TTC549 (cell line): ENCODE results near the gene SHQ1.
"Not testable (repeated sequence)": the region's sequence is repeated elsewhere in the genome, so short reads cannot be mapped to it uniquely, and the experiment has no call there.

Experiments
- FAIRE-seq: peaks from 2 replicates; lab custom pipeline; 2012; peaks lifted over from hg19 to GRCh38; lab: Jason Lieb, UNC

Gene SHQ1

GRCh38 chr3:72798552-72799195 lies 49.6 kb downstream of the SHQ1 start:
- FAIRE-seq: no peak

DNA sequence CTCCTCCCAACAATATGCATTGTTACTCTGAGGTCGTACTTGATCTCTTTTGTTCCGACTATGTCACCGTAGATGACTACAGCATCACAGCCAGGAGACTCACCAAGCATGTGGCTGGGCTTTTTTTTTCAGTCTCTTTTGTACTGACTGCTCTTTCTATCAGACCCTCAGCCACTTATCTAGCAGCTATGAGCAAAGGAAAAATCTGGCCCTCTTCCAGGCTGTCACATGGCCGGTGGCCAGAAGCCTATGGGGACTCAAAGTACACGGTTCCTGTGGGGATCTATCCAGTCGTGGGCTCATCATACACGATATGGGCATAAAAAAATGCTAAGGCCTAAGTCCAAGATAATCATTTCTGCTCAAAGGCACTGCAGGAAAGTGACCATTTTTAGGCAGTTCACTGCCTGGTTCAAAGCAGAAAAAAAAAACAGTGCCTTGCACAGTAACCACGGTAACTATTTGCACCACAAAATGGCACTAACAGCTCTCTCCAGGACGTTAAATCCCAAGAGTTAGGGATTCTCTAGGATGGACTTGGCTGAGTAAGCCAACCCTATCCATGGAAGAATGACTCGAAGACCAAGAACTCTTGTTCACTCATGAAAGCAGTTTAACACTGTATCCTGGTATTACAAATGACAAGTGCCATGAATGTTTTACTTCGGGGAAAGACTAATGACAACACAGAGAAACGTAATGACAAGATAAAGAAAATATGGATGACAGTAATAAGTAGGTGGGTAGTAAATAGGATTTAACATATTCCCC lies 50.3 kb downstream of the SHQ1 start:
- FAIRE-seq: no peak

DNA sequence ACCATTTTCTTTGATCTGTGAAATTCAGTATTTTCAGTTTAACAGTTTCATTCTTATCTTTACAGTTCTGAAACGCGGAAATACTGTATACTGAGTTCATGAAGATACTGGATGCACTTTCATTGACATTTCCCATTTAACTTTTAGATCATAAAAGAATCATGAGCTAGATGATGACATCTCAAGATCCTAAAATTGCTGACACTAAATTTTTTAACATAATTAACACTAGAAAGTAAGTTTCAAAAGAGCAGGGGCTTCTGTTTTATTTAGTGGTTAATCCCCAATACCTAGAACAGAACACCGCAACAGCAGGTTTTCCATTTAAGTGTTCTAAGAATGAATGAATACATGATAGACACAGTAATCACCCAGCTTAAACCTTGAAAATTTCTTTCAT lies 54.2 kb downstream of the SHQ1 start:
- no peak for FAIRE-seq

GRCh38 chr3:72791161-72791560 lies 57.1 kb downstream of the SHQ1 start:
- FAIRE-seq: no peak

- FAIRE-seq: no peak
Observed at GRCh38 chr3:72789786-72790185, 58.5 kb downstream of the SHQ1 start.

DNA sequence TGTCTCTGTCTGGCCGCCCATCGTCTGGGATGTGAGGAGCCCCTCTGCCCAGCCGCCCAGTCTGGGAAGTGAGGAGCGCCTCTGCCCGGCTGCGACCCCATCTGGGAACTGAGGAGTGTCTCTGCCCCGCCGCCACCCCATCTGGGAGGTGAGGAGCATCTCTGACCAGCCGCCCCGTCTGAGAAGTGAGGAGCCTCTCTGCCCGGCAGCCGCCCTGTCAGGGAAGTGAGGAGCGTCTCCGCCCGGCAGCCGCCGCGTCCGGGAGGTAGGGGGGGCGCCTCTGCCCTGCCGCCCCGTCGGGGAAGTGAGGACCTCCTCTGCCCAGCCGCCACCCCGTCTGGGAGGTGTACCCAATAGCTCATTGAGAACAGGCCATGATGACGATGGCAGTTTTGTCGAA lies 60.0 kb downstream of the SHQ1 start:
- FAIRE-seq: not testable (repeated sequence)

- FAIRE-seq: no peak
Observed at GRCh38 chr3:72786668-72787067, 61.6 kb downstream of the SHQ1 start.

- no peak for FAIRE-seq
Observed at GRCh38 chr3:72784226-72784625, 64.0 kb downstream of the SHQ1 start.

GRCh38 chr3:72782521-72782920 lies 65.7 kb downstream of the SHQ1 start:
- no peak for FAIRE-seq

GRCh38 chr3:72769758-72770540 lies 78.3 kb downstream of the SHQ1 start:
- no peak for FAIRE-seq

GRCh38 chr3:72768936-72769335 lies 79.3 kb downstream of the SHQ1 start:
- FAIRE-seq: no peak

DNA sequence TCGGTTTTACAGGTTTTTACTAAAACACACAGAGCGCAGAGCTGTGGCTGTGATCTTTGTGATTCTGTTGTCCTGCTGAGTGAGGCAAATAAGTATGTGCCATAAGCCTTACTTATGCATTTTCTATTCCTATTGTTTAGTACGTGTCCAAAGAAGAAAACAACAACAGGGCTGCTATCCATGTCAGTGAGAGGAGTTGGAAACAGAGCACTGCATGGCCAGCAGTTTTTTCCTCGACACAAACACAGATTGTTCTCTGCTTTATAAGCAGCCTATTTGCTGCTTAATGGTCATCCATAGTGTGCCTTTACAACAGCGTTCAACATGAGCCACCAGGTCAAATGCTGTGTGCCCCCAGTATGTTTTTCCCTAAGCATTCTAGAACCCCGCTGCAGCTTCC lies 79.8 kb downstream of the SHQ1 start:
- no peak for FAIRE-seq

DNA sequence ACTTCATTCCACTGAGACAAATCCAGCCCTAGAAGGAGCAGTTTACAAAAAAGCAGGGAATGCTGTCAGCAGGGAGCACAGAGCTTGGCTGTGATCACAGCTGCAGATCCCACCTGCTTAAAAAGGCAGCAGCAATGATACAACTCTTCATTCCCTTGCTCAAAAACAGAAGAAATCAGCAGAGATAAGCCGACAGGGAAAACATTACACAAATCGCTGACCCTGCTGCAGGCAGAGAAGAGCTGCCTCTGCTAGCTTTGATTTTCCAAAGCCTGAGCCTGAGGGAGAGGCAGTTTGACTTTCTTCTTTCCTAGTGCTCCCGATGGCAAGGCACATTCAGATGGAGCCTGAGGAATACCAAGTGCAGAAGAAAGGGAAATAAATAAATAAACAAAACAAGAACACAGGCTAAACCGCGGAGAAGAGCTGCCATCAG lies 80.2 kb downstream of the SHQ1 start:
- no peak for FAIRE-seq

GRCh38 chr3:72766866-72767265 lies 81.4 kb downstream of the SHQ1 start:
- FAIRE-seq: no peak

DNA sequence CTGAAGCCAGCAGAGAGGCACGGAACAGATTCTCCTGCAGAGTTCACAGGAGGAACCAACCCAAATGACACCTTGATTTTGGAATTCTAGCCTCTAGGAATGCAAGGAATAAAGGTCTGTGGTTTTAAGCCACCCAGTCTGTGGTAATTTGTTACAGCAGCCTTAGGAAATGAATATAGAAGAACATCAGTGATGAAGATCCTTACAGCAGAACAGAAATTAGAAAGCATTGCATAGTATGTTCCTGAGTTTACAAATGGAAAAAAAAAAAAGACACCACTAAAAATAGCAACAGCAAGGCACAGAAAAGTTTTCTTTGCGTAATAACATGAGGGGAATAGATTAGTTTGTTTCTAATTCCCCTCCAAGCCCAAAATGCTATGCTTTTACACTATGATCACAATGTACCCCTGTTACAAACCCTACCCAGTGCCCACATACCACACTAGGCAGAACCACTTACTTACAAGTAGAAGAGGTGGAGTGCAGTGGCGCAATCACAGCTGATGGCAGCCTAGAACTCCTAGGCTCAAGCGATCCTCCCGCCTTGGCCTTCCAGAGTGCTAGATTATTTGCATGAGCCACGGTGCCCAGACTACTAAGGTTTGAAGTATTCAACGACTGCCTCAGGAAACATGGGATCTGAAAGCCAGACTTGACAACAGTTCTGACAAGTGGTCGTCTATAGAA lies 84.3 kb downstream of the SHQ1 start:
- no peak for FAIRE-seq

DNA sequence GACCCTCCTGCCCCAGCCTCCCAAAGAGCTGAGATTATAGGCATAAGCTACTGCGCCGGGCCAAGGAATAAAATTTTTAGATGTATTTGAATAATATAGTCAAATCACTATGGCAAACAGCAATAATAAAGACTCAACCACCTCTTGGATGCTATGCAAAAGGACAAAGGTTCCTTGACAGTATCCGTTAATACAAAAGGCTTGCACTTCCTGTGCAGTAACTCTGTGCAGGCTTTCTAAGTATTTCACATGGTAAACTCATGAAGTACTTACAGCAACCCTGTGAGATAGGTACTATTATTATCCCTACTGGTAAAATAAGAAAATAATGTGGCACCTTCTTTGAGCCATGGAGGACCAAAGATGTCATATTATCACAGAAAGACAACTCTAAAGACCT lies 86.8 kb downstream of the SHQ1 start:
- no peak for FAIRE-seq

DNA sequence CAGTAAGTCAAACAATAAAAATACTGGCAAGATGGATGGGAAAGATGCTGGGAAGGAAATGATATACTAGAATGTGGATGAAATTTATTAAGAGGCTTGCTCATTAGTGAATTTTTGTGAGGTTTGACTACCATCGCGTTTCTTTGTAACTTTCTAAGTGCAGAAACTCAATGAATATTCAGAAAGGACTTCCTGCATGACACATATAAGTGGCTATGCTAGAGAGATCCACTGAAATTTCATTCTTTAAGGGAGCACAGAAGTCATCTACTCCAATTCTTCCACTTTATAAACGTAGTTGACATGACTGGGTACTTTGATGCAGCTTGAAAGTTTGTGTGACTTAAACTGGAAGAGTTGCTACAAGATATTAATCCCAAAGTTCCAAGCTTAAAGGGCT lies 88.0 kb downstream of the SHQ1 start:
- no peak for FAIRE-seq

DNA sequence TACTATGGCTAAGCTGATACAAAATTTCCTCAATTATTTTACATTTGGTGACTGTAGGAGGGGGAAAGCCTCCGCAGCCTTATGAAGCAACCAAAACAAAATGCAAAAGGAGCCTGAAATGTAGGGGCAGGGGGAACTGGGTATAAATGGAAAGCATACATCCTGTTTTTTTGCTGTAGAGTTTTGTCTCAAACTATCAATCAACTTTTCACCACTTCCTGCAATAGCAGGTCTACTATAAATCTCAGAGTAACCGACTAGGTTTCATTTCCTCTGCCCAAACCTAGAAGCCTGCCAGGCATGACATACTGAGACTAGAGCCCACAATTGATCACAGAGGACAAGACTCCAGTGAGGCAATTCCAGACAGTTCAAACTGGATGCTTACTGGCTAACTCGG lies 91.3 kb downstream of the SHQ1 start:
- no peak for FAIRE-seq

- no peak for FAIRE-seq
Observed at GRCh38 chr3:72754582-72754981, 93.7 kb downstream of the SHQ1 start.

DNA sequence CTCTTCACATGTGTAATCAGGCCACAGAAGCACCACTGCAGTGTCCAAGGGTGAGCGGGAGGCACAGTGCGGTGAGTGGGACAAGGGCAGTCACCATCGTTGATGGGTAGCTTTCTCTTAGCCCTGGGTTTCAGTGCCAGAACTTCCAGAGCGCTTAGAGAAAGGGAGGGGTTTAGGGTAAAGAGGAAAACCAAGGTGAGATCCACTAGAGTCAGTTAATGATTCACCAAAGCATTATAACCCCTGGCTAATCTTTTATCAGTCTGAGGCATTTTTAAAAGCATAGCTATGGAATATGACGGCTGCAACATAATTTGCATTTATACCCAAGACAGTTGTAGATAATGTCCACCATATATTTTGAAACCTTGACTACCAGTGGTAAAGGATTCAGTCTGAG lies 94.8 kb downstream of the SHQ1 start:
- no peak for FAIRE-seq

GRCh38 chr3:72750405-72750965 lies 97.8 kb downstream of the SHQ1 start:
- FAIRE-seq: no peak

GRCh38 chr3:72748659-72749058 lies 99.6 kb downstream of the SHQ1 start:
- no peak for FAIRE-seq
